ENCODE data around the gene CAPRIN1.
"Not testable (repeated sequence)": the region's sequence is repeated elsewhere in the genome, so short reads cannot be mapped to it uniquely, and the experiment has no call there.

The CAPRIN1 gene

DNA sequence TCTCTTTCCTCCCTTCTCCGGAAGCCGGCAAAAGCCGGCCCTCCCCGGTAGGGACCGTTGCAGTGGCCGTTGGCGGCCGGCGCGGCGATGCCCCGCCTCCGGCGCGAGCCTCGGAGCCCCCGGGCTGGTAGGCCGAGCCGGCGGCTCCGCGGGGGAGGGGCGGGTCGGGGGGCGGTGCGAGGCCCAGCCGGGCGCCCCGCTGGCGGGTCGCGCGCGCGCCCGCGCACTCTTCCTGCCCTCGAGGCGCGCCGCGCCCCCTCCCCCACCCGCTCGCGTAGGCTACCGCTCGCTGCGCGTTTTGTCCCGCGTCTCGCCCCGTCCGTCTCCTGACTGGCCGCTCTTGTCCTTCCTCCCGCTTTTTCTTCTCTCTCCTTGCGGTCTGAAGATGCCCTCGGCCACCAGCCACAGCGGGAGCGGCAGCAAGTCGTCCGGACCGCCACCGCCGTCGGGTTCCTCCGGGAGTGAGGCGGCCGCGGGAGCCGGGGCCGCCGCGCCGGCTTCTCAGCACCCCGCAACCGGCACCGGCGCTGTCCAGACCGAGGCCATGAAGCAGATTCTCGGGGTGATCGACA lies 591 bp downstream of the CAPRIN1 start:
- no peak for FAIRE-seq

DNA sequence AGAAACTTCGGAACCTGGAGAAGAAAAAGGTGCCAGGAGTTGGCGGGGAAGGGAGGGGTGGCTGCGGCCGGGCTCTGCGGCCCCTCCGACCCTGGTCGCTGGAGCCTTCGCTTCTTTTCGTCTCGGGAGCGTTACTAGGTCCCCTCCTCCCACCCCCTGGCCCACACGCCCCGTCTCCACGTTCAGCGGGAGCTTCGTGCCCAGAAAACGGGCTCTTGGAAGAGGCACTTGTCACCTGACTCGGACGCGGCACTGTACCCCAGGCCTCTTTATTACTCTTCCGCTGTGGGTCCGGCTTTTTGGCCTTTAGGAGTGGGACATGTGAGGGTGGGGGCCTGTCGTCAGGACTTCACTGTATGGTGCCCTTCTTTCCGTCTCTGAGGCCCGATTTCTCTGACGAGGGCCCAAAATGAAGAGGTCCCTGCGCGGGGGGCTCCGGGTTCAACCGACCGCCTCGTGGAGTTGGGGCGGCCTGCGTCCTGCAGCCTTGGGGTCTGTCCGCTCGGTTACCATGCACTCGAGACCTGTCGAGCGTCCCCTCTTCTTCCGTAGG lies 1.2 kb downstream of the CAPRIN1 start:
- FAIRE-seq: no peak

DNA sequence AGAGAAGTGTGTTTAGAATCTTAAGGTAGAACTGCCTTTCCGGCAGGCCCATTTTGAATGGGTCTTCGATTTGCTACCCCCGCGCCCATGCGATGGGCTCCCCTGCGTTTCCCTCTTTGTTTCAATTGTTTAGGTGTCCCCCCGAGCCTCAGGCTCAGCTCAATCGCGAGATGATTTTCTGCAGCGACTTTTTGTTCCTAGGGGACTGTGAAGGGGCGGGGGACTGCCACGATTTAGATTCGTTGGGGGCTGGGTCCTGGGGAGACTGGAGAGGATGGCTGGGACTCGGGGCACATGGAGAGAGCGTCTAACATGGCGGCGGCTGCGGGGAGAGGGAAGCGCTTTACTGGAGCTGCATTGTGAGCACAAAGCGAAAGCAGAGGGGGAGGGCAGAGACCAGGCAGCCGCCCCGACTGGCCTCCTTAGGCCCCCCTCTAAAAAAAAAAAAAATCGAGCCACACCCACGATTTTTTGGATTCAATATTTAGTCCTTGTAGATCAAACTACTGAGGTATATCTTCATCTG lies 1.7 kb downstream of the CAPRIN1 start:
- no peak for FAIRE-seq

DNA sequence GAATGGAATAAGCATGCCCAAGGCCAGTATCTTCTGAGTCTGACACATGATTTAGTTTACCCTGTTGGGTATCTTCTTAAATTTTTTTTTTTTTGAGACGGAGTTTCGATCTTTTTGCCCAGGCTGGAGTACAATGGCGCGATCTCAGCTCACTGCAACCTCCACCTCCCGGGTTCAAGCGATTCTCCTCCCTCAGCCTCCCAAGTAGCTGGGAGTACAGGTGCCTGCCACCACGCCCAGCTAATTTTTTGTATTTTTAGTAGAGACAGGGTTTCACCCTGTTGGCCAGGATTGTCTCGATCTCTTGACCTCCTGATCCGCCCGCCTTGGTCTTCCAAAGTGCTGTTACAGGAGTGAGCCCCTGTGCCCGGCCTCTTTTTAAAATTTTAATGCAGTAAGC lies 2.8 kb downstream of the CAPRIN1 start:
- FAIRE-seq: not testable (repeated sequence)

DNA sequence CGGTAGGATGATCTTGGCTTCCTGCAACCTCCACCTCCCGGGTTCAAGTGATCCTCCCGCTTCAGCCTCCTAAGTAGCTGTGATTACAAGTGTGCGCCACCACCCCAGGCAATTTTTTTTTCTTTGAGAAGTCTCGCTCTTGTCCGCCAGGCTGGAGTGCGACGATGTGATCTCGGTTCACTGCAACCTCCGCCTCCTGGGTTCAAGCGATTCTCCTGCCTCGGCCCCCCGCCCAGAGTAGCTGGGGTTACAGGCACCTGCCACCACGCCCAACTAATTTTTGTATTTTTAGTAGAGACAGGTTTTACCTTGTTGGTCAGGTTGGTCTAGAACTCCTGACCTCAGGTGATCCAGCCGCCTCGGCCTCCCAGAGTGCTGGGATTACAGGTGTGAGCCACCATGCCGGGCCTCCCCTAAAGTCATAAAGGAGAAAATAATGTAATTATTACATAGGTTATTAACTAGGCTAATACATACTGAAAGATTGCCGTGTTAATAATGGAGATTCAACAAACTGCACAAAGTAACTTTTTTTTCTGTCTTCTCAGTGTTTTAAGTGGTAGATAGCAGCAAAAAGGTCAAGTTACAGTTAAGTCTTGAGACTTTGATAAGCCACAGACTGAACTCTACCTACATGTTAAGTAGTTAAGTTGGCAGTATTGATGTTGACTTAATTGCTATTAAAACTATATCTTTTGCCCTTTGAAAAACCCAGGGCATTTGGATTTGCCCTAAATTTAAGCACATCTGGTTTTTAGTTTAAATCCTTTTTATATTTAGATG lies 3.9 kb downstream of the CAPRIN1 start:
- FAIRE-seq: no peak

DNA sequence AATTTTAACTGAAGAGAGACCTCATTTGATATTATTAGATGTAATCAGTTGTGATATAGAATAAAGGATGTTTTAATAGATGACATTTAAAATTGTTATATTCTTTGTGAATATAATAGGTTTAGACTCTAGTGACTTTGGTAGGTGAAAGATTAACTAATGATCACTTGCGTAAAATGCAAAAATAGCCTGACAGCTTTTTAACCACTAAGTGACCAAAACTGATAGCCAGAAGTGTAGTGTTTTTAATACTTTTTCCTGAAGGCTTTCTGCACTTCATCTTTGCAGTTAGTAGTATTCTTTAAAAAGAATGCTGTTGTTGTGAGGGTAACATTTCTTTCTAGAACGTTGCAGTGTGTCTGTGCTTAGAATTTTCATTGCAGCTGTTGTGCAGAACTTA lies 5.1 kb downstream of the CAPRIN1 start:
- no peak for FAIRE-seq

DNA sequence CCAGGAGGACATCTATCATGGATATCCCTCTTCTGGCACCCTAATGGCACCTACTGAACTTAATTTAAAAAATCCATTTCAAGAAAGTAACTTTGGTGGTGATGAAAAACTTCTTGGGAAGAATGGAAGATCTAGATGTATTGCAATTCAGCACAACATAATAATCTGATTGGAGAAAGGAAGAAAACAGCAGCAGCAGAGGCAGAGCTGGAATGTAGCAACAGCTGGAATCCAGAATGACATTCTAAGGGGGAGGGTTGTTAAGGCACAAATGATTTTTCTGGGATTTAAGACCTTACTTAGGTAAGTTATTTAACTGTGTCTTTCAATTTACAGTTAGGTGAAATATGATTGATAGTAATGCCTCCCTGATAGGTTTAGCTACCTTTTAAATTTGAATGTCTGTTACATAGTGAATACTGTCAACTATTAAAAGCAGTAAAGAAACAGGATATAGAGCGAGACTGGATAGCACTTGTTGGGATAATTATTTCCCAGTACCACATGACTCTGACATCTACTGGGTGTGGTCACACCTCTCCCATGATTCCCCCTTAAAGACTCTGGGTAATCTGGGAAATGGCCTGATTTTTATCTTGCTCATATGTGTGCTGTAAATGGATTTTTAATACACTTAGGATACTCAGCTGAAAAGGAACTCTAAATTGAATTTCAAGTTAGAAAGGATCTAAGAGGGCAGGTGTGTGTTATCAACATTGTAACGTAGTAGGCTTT lies 11.7 kb downstream of the CAPRIN1 start:
- FAIRE-seq: no peak

DNA sequence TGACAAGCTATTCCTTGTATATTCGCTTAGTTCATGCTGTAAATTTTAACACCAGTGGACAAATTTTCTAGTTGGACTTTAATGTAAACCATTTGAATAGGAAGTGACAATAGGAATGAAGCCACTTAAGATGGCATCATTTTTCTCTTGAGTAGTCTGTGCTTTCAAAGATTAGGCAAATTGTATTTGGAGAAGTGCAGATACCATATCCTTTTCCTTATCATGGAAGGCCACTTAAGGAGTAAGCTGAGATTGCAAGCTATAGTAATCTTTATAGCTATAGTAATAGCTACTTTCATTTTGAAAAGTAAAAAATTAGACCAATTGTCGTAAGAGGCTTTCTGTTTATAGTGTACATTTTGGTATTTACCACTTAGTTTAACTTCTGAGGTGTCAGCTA lies 12.8 kb downstream of the CAPRIN1 start:
- no peak for FAIRE-seq

DNA sequence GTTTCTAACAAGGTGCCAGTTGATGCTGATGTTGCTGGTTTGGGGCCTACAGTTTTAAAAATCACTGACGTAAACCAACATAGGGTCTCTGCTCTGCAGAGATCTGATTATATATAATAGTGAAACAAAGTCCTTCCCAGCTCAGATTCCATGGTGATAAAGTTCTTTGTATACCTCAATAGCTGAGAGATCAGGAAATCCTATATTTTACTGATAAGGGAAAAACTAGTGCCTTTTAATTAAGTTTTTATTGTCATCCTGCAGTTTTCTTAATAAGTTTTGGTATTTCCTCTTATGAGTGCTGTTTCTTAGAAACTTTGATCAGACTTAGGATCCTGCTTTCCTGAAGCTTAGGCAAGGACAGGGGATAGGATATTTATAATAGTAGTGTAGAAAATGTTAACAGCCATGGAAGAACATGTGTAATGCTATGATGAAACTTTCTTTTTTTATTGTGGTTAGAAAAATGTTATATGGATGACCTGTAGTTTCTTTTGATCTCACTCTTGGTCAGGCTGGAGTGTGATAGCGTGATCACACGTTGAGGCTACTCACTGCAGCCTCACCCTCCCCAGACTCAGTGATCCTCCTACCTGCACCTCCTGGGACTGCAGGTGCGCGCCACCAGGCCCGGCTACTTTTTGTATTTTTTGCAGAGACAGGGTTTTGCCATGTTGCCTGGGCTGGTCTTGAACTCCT lies 14.1 kb downstream of the CAPRIN1 start:
- FAIRE-seq: no peak

DNA sequence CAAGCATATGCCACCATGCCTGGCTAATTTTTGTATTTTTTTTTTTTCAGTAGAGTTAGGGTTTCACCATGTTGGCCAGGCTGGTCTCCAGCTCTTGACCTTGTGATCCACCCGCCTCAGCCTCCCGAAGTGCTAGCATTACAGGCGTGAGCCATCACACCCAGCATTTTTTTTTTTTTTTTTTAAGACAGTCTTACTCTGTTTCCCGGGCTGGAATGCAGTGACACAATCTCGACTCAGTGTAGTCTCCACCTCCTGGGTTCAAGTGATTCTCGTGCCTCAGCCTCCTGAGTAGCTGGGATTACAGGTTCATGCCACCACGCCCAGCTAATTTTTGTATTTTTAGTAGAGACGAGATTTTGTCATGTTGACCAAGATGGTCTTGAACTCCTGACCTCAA lies 15.2 kb downstream of the CAPRIN1 start:
- FAIRE-seq: not testable (repeated sequence)

DNA sequence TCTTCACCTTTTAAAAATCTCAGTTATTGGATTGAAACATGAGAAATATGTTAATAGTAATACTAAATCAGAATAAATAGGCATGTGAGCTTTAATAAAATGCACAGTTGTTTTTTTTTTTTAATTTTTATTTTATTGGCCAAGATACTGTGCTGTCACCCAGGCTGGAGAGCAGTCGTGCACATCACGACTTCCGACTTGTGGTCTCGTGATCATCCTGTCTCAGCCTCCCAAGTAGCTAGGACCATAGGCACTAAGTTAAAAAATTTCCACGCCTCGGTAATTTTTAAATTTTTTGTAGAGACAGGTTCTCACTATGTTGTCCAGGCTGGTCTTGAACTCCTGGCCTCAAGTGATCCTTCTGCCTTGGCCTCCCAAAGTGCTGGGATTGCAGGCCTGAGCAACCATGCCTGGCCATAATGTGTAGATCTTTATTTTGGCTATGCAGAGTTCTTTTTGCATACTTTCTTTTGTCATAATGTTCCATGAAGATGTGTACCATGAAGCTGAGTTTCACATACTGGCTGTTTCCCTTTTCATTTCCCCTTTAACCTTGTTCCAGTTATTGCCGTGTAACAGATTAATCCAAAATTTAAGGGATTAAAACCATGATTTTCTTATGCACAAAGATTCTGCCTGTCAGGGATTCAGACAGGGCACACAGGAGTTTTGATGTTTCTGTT lies 16.0 kb downstream of the CAPRIN1 start:
- no peak for FAIRE-seq

DNA sequence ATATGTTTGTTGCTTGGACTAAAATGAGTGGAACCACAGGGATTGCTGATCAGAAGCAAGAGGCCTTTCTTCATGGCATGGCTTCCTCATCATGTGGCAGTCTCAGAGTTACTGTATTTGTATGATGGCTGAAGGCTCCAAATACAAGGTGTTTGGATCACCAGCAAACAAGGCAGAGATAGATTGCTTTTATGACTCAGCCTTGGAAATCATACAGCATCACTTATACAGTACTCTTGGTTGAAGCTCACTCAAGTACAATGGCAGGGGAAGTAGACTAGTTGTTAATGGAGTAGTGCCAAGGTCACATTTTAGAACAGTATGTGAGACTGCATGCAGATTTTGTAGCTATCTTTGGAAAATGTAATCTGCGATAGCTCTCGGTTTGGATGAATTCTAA lies 16.6 kb downstream of the CAPRIN1 start:
- FAIRE-seq: no peak

DNA sequence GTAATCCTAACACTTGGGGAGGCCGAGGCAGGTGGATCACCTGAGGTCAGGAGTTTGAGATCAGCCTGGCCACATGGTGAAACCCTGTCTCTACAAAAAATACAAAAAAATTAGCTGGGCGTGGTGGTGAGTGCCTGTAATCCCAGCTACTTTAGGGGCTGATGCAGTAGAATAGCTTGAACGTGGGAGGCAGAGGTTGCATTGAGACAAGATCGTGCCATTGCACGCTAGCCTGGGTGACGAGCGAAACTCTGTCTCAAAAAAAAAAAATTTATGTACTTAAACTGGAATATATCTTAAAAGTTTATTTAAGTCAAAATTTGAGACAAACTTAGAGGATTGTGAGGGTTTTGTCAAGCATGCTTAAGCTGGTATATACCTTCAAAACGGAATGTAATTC lies 19.8 kb downstream of the CAPRIN1 start:
- not testable (repeated sequence) for FAIRE-seq

DNA sequence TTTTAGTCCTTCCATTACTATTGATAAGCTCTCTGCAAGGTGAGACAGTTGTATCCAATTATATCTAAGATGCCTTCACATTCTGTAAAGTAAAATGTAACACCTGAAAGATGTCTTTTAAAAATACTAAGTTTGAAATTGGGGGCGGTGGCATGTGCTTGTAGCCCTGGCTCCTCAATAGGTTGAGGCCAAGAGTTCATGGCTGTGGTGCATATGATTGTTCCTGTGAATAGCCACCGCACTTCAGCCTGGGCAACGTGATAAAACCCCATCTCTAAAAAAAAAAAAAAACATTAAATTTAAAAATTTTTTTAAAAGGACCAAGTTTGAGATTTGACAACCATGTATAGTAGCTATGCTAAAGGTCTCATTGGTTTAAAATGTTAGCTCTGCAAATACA lies 20.5 kb downstream of the CAPRIN1 start:
- FAIRE-seq: no peak

DNA sequence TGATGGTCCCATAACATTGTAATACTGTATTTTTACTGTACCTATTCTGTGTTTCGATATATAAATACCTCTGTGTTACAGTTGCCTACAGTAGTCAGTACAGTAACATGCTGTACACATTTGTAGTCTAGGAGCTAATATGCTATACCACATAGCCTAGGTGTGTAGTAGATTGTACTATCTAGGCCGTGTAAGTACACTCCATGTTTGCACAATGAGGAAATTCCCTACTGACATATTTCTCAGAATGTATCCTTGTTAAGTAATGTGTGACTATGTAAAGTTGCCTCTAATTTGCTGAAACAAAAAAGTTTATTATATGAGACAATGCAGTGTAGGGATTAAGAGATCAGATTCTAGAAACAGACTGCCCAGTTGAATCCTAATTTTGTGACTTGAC lies 21.3 kb downstream of the CAPRIN1 start:
- FAIRE-seq: no peak

DNA sequence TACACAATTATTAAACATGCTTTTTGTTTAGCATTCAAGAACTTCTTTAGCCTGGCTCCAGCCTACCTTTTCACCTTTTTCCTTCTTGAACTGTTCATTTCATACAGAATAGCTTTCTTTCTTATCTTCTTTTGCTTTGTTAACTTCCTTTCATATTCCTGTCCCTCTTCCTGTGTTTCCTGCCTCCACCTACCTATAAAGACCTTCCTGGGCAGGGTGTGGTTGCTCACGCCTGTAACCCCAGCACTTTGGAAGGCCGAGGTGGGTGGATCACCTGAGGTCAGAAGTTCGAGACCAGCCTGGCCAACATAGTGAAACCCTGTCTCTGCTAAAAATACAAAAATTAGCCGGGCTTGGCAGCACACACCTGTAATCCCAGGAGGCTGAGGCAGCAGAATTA lies 22.9 kb downstream of the CAPRIN1 start:
- FAIRE-seq: no peak

DNA sequence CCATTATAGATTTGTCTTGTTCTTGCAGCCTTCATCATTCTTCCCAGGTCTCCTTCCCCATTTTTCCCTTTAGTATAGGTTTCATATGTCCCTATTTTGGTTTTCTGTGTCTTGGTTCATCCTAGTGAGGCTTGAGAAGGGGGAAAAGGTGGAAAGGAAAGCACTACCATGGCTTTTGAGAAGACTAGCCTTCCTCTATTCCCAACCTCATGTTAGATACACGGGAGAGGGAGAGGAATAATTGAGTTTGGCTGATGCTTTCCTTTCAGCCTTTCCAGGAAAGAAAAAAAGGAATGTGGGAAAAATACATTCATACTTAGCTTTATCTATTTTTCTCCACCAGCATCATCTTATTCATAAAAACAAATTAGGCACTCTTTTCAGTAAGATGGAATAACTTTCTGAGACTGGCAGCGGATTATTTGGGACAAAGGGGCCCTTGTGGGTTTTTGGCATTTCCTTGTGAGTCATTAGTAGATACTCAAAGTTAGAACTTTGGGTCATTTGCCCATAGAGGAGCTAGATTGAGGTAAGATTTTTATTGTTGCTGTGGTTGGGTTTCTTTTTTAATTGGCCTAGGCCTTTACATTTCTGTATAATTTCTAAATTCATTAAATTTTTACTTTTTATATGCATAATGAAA lies 23.8 kb downstream of the CAPRIN1 start:
- no peak for FAIRE-seq

DNA sequence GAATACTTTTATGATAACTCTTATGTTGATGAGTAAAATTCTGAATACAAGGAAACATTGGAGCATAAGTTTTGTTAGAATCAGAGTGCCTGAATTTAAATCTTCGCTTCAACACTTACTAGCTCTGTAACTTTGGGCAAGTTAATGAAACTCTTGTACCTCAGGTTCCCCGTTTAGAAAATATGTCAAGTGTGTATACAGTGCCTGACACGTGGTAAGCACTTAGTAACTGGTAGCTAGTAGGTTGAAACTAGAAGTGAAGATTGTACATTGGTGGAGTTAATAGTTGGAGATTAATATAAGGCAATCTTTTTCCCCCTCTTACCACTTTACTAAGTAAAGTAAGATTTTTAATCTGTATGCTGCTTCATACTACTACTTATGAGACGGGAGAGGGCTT lies 29.1 kb downstream of the CAPRIN1 start:
- FAIRE-seq: no peak

DNA sequence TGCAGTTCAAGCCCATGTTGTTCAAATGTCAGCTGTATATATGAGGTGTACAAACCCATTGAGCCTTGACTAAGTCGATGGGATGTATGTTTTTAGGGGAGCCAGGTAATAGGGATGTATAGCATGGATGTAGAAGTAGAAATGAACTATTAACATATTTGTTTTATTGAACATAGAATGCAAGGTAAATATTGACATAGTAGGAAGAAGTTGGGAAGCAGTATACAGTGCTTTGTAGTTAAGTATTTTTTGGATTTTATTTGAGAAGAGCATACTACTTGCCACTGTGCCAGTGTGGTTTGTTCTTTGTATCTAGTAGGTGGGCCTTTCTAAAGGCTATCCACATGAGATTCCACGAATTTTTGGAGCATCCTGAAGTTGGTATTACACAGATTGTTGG lies 33.1 kb downstream of the CAPRIN1 start:
- no peak for FAIRE-seq

DNA sequence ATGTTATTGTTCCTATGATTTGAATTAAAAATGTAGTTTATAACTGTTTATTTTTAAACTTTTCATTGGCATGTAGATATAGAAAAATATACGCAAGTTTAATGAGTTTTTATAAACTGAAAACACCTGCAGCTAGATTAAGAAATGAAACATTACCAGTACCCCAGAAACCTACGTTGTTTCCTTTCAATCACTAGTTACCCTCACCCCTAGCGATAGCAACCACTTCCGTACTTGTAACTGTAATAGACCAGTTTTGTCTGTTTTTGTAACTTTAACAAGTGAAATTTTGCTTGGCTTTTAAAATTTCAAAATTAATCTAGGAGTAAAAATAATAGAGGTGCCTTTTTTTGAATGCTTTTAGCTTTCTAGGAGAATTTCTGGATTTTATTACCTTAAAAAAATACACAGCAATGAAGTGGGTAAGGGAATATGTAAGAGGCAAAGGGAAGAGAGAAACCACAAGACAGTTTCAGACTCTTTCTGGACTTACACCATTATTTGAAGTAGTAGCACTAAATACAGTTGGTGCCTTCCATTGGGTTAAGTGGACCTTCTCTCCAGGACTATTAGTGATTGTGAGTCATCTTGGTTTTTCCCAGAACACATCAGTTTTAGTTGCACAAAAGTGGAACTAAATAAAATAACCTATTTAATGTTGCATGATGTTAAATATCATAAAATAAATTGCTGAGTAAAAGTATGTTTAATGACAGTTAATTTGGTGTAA lies 35.2 kb downstream of the CAPRIN1 start:
- peak; percentile 49 for FAIRE-seq

DNA sequence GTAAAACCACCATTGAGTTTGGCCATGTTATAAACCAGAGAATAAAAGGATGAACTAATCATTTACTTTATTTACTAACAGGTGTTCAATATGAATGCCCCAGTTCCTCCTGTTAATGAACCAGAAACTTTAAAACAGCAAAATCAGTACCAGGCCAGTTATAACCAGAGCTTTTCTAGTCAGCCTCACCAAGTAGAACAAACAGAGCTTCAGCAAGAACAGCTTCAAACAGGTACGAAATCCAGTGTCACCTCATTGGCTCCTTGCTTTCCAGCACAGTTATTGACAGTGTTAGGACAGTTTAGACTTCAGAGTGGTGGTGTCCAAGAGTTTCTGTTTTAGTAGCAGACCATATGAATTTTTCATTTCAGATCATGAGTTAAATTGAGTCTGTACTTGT lies 40.3 kb downstream of the CAPRIN1 start:
- no peak for FAIRE-seq

All from G401.6 (cell line).